Fibroblast of the aortic adventitia (primary cell): ENCODE results near the gene CD52. TPM values are rescaled to one million over a fixed set of nuclear protein-coding genes. Genes with fewer than 3 reads are reported as not detected.
"Not testable (repeated sequence)": the region's sequence is repeated elsewhere in the genome, so short reads cannot be mapped to it uniquely, and the experiment has no call there.

ENCODE experiments used
- DNase-seq: peaks from one replicate; pipeline ENCODE4 v3.0.0-alpha.2; 2010; ENCODE audit warnings: low read depth
- H3K4me3 ChIP-seq: 2 replicates; pipeline ENCODE4 v1.5.1; 2011; ENCODE audit warnings: low read depth, mild to moderate bottlenecking, control low read depth, low read length, moderate library complexity
- CTCF ChIP-seq: IDR thresholded peaks from 2 replicates; pipeline ENCODE4 v1.5.1; 2011; ENCODE audit warnings: mild to moderate bottlenecking, low read length, control low read depth, inconsistent platforms; ENCODE audit not compliant: insufficient read depth
- total RNA-seq: library from RNA; depleted of rRNA; stranded (reverse); fragments of >200 nt; gene quantifications from 2 replicates; pipeline ENCODE4 v1.2.3, GENCODE V29; 2012; ENCODE audit warnings: low replicate concordance

Gene CD52
- total RNA-seq, 1 donor: not detected

DNA sequence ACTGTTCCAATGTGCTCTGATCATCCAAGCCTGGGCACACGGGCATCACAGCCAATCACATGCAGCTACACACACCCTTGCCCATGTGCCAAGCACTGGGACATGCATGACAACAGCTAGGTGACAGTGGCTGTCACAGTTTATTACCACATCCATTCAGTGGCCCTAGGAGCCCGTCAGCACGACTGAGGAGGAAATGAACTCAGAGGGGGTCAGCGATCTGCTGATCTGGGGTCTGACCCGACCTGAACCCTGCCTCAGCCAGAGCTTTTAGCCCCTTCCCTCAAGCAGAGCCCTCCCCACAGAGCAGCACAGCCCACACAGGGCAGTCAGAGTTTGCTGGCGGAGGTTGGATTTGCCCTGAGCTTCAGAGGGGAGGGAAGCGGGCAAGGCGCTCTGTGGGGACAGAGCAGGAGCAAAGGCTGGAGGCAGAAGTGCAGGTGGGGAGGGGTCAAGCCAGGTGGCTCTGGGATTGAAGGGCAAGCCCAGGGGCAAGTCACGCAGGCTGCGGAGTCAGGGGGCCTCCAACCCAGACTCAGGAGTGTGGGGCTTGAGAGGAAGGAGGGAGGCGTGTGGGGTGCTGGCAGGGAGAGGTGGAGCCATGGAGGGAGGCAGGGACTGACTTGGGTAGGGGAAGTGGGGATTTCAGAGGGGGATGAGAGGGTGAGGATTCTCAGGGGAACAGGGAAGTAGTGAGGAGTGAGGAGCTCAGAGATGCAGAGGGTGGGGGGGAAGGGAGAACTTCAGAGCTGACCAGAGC is 27.5 kb upstream of the CD52 start:
- TF ChIP-seq CTCF: no peak
- DNase-seq: no peak
- no peak overlapping the region for H3K4me3 ChIP-seq

GRCh38 chr1:26290882-26291261 is 26.9 kb upstream of the CD52 start:
- H3K4me3 ChIP-seq: no peak overlapping the region
- TF ChIP-seq CTCF: no peak
- no peak for DNase-seq

DNA sequence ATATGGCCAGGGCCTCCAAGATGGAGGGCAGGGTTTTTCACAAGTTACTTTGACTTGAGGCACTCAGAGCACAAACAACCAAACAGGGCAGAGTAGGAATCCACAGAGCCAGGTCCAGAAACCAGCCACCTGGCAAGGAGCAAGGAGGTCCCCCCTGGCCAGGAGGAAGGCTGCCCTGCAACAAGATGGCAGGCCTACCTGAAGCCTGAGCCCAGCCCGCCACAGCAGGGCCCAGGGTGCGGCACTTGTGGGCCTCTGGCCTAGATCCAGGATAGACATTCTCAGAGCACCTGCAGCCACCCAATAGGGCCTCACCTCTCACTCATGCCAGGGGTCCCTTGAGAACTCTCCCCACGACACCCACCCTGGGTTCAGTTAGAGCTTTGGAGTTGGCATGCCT is 26.3 kb upstream of the CD52 start:
- no peak overlapping the region for H3K4me3 ChIP-seq
- TF ChIP-seq CTCF: no peak
- DNase-seq: no peak

- TF ChIP-seq CTCF: no peak
- DNase-seq: no peak
- no peak overlapping the region for H3K4me3 ChIP-seq
These were observed 25.8 kb upstream of the CD52 start for GRCh38 chr1:26291939-26292338.

GRCh38 chr1:26292735-26293134 is 25.0 kb upstream of the CD52 start:
- DNase-seq, H3K4me3 ChIP-seq: not testable (repeated sequence)

DNA sequence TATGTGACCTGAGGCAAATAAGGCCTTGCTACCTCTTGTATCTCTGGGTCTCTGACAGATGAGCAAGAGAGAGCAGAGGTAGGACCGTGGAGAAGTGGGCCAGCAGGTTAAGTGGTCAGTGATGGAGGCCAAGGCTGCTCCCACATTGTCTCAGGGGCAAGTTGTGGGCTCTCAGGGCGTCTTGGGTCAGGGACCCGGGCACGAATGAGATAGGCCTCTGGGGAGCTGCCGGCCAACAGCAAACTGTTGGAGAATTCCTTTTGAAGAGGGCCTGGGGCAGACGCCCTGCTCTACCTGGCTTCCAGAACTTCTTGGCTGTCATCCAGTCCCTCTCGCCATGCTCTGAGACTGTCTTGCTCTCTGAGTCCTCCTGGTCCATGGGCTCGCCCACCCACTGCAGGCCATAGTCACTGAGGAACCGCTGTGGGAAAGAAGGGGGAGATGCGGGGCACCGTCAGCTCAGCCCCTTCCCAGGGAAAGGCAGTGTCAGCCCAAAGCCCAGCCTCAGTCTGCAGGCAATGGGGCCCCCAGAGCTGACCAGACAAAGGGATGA is 23.8 kb upstream of the CD52 start:
- no peak for DNase-seq
- TF ChIP-seq CTCF: no peak
- no peak overlapping the region for H3K4me3 ChIP-seq

- DNase-seq: no peak
- no peak for TF ChIP-seq CTCF
- H3K4me3 ChIP-seq: no peak overlapping the region
These were observed 22.3 kb upstream of the CD52 start for GRCh38 chr1:26295194-26296138.
